NCI-H345 (cell line): ENCODE measurements around the gene PLSCR5.

Source experiments
- DNase-seq: peaks from one replicate; lab custom pipeline; 2025; lab: John Stamatoyannopoulos, UW

The PLSCR5 gene

DNA sequence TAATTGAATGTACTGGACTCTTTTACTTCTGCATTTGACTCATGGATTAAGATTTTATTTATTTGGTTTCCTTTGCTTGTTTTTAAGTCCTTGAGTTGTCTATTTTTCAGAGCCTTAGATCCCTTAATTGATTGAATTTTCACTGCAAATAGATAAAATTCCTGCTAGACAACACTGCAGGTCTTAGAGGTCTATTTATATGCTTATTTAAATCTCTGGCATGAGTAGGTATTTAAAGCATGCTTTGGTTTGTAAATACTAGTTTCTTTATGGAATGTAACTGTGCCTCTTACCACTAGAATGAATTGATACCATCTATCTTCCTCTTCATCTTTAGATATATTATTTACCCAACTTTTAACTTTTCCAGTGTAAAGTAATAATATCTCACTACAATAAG, 20.0 kb downstream of the PLSCR5 start:
- DNase-seq = no peak

GRCh38 chr3:146581951-146582467, 23.1 kb downstream of the PLSCR5 start:
- no peak for DNase-seq

DNA sequence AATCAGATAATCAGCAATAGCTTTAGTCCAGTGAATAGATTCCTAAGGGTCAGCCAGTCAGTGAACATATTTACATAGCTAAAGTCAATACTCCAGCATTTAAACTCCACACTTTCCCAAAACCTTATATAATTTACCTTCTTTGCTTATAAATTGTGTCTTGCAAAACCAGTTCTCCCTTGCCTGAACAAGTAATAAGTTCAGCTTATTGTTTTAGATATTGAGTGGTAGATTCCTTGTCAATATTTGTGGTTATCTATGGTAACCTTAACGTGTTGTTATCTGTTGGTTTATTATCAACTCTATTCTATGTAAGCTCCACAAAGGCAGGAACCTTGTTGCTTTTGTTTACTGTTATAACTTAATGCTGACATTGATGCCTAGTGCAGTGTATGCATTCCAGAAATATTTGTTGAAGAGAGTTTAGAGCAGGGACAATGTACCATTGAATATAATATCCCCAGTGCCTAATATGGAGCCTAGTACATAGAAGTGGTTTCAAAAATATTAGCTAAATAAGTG, 24.0 kb downstream of the PLSCR5 start:
- DNase-seq = no peak

- DNase-seq = peak; percentile 17
Observed at GRCh38 chr3:146577662-146578061, 27.5 kb downstream of the PLSCR5 start.

- no peak for DNase-seq
Observed at GRCh38 chr3:146575636-146576035, 29.5 kb downstream of the PLSCR5 start.

DNA sequence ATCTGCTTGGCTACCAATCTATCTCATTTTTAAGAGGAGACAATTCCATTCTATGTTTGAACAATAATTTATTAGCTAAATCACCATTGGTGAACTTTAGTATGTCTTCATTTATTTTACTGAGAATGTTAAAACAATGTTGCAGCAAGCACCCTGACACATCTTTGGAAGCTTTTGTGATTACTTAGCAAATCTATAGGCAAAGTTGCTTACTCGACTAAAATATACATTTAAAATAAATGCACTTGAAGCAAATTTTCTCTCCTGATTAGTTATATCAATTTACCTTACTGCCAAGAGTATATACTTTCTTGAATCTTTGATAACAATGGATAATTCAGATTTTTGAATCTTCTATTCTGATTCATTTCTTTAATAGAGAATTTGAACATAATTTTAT, 31.0 kb downstream of the PLSCR5 start:
- no peak for DNase-seq

- DNase-seq = no peak
Observed at GRCh38 chr3:146569314-146569713, 35.8 kb downstream of the PLSCR5 start.

DNA sequence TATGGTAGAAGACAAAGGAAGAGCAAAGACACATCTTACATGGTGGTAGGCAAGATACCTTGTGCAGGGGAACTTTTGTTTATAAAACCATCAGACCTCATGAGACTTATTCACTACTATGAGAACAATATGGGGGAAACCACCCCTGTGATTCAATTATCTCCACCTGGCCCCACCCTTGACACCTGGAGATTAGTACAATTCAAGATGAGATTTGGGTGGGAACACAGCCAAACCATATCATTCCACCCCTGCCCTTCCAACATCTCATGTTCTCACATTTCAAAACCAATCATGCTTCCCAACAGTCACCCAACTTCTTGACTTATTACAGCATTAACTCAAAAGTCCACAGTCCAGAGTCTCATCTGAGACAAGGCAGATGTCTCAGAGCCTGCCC, 39.0 kb downstream of the PLSCR5 start:
- no peak for DNase-seq

GRCh38 chr3:146561879-146562278, 43.3 kb downstream of the PLSCR5 start:
- DNase-seq = no peak

DNA sequence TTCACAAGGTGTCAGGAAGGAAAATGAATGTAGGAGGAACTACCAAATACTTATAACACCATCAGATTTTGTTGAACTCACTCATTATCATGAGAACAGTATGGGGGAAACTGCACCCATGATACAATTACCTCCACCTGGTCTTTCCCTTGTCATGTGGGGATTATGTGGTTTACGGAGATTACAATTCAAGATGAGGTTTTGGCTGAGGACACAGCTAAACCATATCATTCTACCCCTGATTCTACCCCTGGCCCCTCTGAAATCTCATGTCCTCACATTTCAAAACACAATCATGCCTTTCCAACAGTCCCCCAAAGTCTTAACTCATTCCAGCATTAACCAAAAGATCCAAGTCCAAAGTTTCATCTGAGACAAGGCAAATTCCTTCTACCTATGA, 43.7 kb downstream of the PLSCR5 start:
- DNase-seq = no peak

GRCh38 chr3:146560678-146561077, 44.5 kb downstream of the PLSCR5 start:
- DNase-seq = no peak

- no peak for DNase-seq
Observed at GRCh38 chr3:146559388-146559787, 45.8 kb downstream of the PLSCR5 start.

- no peak for DNase-seq
Observed at GRCh38 chr3:146558781-146559180, 46.4 kb downstream of the PLSCR5 start.

DNA sequence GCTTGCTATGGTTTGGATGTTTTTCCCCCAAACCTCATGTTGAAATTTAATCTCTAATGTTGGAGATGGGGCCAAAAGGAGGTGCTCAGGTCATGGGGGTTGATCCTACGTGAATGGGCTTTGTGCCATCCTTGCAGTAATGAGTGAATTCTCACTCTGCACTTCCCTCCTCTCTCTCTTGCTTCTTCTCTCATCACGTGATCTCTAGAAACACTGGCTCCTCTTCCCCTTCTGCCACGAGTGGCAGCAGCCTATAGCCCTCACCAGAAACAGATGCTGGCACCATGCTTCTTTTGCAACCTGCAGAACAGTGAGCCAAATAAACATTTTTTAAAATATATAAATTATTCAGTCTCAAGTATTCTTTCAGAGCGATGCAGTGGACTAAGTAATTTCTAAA, 47.4 kb downstream of the PLSCR5 start:
- DNase-seq = no peak

DNA sequence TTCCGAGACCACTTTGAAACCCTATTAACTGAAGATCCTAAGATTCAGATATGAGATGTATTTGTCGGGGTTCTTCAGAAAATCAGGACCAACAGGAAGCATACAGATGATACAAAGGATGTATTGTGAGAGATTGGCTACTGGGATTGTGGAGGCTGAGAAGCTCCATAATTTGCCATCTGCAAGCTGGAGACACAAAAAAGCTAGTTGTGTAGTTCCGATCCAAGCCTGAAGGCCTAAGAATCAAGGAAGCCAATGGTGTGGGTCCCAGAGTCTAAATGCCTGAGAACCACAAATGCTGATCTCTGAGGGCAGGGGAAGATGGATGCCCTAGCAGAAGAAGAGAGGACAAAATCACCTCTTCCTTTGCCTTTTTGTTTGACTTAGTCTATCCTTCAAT, 49.8 kb downstream of the PLSCR5 start:
- no peak for DNase-seq

DNA sequence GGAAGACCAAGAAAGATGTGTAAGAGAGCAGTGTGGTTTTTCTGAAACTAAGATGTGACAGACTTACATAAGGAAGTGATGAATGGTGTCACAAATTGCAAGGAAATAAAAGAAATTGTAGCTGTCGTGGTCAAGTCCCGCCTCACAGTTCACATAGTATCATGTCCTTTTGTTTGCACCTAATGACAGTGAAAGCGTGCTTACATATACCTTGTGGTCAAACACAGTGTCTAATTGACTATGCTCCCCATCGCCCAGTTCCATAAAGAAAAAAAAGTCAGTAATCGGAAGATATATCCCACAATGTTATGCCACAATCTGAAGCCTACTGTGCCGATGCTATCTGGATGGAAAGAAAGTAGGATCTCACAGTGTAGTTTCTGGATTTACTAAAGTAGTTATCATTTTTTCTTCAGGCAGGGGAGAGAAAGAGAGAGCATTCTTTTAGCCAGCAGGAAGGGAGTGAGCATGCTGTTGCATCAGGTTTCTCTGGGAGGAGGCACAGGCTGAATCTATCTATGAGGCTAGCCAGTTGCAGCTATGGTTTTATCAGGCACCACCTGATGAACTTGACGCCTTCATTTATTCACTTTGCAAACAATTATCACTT, 50.9 kb downstream of the PLSCR5 start:
- no peak for DNase-seq

DNA sequence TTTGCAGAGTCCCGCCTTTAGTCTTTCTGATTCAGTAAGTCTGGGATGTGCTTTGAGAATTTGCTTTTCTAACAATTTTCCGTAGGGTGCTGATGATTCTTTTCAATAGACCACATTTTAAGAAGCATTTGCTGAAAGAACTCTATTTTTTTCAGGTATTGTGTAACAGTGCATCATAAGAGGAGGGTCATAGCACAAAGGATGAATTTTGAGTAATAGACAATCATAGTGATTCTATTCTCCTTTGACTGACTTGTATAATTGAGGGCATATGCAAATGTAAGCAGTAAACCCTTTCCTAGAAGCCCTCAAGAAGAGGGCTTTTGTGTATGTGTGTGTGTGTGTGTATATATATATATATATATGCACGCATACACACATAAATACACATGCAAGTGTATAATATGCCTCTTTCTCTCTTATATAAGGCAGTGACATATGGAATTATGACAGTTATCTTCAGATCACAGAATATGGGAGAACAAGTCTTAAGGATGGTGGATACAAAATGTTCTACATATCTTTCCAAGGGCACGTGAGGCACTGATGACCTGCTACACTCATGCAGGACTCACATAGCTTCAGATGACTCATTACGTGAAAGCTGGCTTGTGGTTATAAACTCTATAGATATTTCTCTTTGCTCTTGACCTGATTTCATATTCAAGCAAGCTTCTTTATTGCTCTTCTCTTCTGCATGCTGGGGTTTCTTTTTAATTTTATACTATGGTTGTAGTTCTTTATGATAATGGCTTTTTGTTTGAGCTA, 54.2 kb downstream of the PLSCR5 start:
- DNase-seq = no peak

GRCh38 chr3:146550070-146550615, 55.0 kb downstream of the PLSCR5 start:
- DNase-seq = no peak

DNA sequence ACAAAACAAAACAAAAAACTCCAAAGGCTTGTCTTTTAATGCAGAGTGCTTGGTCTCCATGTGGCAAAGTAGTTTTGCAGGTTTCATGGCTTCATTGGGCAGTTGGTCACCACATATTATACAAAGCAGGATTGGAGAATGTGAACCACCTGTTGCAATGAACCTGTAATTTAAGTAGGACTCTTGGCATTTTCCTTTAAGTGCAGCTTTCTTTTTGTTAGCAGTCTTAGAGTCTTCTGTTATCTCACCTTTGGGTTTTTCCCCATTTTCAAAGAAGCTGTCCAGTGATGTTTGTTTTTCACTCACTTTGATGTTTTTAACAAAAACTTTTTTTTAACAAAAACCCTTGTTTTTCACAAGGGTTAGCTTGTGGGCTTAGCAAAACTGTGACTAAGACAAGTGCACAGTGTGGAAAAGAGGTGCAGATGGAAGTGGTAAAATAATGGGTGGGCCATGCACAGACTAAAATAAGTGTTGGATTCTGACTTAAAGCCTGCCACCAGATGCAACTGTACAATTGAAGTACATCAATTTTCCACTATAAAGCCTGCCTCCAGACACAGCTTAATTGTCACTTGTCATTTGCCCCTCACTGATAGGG, 57.8 kb downstream of the PLSCR5 start:
- no peak for DNase-seq

GRCh38 chr3:146546366-146546965, 58.7 kb downstream of the PLSCR5 start:
- DNase-seq = no peak

DNA sequence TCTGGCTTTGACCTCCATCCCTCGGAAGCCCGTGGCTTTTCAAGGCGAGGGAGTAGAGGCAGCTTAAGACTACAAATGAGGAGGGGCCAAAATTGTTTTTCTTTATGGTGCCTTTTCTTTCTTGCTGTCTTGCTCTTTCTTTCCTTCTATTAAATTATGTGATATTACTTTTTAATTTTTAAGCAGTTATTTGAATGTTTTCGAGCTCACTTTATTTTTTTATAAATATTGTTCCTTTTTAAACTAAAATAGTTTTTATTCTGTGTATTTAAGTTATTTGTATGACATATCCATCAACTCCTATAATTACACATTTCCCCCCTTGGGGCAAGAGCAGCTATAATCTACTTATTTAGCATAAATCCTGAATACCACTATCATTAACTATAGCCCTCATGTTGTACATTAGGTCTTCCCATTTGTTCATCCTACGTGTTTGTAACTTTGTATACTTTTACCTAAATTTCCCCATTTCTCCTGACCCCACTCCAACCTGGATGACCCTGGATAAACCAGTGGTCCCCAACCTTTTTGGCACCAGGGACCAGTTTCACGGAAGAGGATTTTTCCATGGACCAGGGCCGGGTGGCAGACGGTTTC, 60.1 kb downstream of the PLSCR5 start:
- no peak for DNase-seq
